ENCODE data around the gene PDLIM4.

The PDLIM4 gene

DNA sequence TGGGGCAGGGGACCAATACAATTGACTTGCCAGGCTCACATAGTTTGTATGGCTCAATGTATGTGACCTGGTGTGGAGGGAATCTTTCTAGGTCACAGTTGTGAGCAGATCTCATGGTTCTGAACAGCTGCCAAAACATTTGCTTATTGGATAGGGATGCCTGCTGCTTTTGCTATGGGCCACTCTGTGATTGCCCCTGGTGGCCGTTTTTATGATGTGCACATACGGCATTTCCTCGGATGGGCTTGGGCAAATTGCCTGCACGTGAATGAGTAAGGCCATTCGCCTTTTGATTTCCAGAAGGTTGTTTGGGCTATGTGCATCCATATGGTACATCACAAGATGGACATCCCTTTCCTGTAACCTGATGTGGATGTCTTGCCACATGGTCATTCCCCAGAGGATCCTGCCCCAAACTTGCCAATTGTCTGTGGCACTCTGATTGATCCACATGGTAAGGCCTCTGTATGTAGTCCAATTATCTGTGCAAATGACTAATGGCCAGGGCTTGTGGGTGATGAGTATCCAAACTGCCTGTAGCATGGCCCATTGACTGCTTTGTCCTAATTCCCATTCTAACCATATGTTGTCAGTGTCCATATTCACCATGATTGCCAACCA, 26.0 kb downstream of the PDLIM4 start:
- TF ChIP-seq, protein P1, sequence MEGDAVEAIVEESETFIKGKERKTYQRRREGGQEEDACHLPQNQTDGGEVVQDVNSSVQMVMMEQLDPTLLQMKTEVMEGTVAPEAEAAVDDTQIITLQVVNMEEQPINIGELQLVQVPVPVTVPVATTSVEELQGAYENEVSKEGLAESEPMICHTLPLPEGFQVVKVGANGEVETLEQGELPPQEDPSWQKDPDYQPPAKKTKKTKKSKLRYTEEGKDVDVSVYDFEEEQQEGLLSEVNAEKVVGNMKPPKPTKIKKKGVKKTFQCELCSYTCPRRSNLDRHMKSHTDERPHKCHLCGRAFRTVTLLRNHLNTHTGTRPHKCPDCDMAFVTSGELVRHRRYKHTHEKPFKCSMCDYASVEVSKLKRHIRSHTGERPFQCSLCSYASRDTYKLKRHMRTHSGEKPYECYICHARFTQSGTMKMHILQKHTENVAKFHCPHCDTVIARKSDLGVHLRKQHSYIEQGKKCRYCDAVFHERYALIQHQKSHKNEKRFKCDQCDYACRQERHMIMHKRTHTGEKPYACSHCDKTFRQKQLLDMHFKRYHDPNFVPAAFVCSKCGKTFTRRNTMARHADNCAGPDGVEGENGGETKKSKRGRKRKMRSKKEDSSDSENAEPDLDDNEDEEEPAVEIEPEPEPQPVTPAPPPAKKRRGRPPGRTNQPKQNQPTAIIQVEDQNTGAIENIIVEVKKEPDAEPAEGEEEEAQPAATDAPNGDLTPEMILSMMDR (IDR thresholded peaks at IDR 0.05; ENCODE audit: low read length, missing control alignments) = peak; percentile 56
- DNase-seq (ENCODE audit: low read depth) = peak; percentile 69
- no peak overlapping the region for H3K4me3 ChIP-seq (replicated peaks; ENCODE audit: low read depth, low read length)

DNA sequence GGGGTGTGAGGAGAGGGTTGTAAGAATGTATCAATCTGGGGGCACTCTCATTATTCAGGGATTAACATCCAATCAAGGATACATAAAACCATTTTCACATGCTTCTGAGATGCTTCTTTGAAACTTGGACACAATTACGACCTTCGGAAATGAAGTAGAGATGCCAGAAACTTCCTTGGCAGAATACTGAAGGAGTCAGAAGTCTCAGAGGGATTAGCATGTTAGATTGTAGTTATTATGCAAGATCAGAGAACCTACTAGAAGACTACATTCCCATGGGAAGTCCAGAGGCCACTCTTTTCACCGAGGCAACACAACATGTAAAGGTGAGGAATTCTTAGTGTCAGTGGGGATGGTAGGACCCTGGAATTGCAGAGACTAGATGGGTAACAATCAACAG, 31.6 kb downstream of the PDLIM4 start:
- H3K4me3 ChIP-seq (replicated peaks; ENCODE audit: low read depth, low read length) = no peak overlapping the region
- TF ChIP-seq, protein P1 (IDR thresholded peaks at IDR 0.05; ENCODE audit: low read length, missing control alignments) = no peak
- DNase-seq (ENCODE audit: low read depth) = peak; percentile 44

DNA sequence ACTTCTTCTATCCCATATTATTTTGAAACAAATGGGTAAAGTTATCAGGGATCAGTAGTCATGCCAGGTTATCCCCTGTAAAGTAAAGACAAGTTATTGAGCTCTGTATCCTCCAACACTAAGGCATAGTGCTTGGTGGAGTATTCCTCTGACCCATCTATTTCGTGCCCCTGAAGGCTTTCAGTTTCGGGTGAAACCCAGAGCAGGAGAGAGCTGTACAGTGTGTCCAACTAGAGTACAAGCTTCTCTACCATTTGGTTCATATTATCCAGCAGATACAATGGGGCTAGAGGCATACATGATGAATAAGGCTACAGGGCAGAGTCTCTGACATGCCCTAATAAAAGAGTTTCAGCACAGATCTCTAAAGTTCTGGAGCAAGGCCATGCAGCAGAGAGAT, 33.5 kb downstream of the PDLIM4 start:
- DNase-seq (ENCODE audit: low read depth) = no peak
- TF ChIP-seq, protein P1 (IDR thresholded peaks at IDR 0.05; ENCODE audit: low read length, missing control alignments) = no peak
- no peak overlapping the region for H3K4me3 ChIP-seq (replicated peaks; ENCODE audit: low read depth, low read length)

DNA sequence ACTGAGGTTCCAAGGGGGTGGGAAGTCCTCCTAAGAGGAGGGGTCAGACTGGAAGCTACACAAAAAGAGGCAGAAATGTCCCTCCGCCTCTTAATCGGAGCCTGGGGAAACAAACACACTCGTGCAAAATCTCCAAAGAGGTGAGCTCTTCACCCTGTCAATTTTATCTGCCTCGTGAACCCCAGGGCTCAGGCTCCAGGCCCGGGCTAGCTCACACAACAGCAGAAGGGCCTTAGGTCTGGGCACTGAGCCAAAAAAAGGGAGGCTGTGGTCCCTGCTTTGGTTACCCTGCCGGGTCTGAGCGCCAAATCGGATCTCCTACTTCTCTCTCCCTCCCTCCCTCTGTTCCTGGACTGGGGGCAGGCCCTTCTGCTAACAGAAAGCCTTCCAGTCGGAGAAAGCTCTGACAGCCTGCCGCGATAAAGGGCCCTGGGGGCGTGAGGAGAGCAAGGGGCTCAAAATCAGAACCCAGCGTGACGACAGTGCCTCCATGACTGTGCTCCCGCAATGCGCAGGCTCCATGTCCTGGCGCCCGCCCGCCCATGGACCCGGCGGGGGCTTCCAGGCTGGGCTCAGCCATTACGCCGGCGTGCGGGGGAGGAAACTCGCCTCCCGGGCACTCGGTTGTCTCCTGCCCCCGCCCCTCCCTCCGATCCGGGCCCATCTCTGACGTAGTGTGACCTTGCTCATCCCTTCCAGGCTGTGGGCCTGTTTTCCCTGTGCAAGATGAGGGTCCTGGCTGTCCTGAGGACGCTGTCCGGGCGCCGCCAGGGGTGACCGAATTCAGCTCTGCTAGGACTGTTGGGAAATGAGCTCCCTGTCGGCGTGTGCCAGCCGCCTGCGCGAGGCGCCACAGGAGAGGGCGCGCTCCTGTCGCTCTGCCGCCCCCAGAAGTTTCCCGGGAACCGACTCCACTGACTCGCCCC, 35.8 kb downstream of the PDLIM4 start:
- TF ChIP-seq, protein P1 (IDR thresholded peaks at IDR 0.05; ENCODE audit: low read length, missing control alignments) = no peak

DNA sequence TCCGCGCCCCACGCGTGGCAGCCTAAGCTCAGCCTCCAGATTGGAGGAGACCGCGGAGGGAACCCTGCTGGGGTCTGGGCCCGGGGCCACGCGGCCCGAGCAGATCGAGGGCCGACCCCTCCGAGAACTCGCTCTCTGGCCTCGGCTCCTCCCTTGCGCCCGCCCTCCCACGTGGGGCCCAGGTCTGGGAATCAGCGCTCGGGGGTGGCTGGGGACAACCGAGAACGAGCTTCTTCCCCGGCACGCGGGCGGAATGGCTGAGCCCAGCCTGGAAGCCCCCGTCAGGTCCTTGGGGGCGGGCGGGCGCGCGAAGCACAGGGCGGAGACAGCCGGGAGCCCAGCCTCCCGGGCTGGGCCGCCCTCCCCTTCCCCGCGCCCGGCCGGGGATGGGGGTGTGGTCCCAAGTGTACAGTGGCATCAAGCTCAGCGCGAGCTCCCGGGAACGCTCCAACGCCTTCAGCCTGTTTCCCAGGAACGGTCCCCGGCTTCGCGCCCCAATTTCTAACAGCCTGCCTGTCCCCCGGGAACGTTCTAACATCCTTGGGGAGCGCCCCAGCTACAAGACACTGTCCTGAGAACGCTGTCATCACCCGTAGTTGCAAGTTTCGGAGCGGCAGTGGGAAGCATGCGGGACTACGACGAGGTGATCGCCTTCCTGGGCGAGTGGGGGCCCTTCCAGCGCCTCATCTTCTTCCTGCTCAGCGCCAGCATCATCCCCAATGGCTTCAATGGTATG, 36.7 kb downstream of the PDLIM4 start, which contains the start of gene SLC22A4:
Gene SLC22A4 (plus strand): TSS at position 403 of the 736 bp plus-strand sequence. CDS start 223 bp downstream, at position 626.
- DNase-seq (ENCODE audit: low read depth) = peak; percentile 96
- TF ChIP-seq, protein P1 (IDR thresholded peaks at IDR 0.05; ENCODE audit: low read length, missing control alignments) = no peak
- peak within 1 kb of the TSS; percentile 79 for H3K4me3 ChIP-seq (replicated peaks; ENCODE audit: low read depth, low read length)

More for the DNA sequence above, 35.8 kb downstream of the PDLIM4 start:
- peak overlapping the region; percentile 79 for H3K4me3 ChIP-seq (replicated peaks; ENCODE audit: low read depth, low read length)
- peak; percentile 94 for DNase-seq (ENCODE audit: low read depth)

DNA sequence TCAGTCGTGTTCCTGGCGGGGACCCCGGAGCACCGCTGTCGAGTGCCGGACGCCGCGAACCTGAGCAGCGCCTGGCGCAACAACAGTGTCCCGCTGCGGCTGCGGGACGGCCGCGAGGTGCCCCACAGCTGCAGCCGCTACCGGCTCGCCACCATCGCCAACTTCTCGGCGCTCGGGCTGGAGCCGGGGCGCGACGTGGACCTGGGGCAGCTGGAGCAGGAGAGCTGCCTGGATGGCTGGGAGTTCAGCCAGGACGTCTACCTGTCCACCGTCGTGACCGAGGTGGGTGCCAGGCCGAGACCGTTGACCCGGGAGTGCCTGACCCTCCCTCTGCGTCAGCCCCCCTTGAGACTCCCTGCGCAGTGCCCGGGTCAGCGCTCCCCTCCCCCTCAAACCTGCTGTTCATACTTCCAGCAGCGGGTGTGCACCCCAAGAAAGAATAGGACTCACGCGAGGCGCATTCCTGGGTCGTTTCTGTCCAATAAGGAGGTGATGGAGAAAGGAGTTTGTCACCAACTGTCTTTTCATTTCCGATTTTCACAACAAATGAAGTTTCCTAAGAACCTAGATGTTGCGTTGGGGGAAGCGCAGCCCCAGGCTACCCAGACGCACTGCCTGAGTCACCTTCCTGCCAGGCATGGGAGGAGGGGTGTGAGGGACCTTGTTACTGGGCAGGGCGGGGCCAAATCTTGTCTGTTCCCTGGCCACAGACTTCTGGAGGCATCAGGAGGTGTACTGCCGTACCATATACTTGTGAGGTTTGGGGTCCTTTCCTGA, 37.4 kb downstream of the PDLIM4 start:
- H3K4me3 ChIP-seq (replicated peaks; ENCODE audit: low read depth, low read length) = peak overlapping the region; percentile 79
- peak; percentile 94 for DNase-seq (ENCODE audit: low read depth)
- TF ChIP-seq, protein P1 (IDR thresholded peaks at IDR 0.05; ENCODE audit: low read length, missing control alignments) = no peak

Measured in fibroblast of pulmonary artery (primary cell).